ENCODE data around the gene SUPT3H.
"Not testable (repeated sequence)": the region's sequence is repeated elsewhere in the genome, so short reads cannot be mapped to it uniquely, and the experiment has no call there.

The SUPT3H gene

DNA sequence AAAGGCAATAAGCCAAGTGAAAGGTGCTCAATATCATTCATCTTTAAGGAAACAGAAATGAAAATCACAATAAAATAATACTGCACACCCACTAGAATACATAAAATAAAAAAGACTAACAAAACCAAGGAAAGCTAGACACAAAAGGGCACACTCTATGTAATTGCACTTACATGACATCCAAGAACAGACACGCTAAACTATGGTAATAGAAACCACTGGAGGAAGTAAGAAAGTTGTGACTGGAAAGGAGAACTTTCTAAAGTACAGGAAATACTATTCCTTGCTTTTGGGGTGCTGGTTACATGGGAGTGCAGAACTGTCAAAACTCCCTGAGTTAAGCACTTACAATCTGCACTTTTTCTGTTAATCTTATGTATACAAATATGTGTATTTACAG lies 303.3 kb downstream of the SUPT3H start:
- no peaks in the 10 kb centered on the region for H3K36me3 ChIP-seq (replicated peaks)
- H3K4me3 ChIP-seq: no peak overlapping the region
- no peaks in the 10 kb centered on the region for H3K4me1 ChIP-seq
- DNase-seq (ENCODE audit: low spot score in 2 of 2): no peak
- H3K9me3 ChIP-seq: 0 out of 2 replicates have a peak, but pooled peaks cover 2% of the 10 kb centered on the region
- no peaks in the 10 kb centered on the region for H3K27me3 ChIP-seq (ENCODE audit: low read depth)
- in situ Hi-C loops (cut with MboI; ENCODE audit: low sequenced_read_pairs): no loop called here

DNA sequence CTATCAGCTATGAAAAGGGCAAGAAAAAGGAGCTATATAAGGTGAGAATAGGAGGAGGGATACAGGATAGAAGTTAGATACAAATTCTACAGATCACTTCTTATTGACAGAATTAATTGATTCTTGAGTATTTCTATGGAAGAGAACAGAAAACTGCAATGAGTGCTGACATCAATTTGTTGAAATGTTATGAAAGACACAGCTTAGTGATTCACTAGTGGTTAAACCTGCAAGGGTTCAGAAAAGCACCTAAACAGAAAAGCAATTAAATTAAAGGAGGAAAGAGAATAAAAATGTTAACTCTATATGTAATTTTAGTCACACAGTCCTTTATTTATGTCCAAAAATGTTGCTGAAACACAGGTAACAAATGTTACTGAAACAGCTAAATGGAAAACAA lies 304.0 kb downstream of the SUPT3H start:
- Histone ChIP-seq H3K4me3 (no peak overlapping the region), H3K27me3 (ENCODE audit: low read depth) (no peaks in the 10 kb centered on the region), H3K36me3 (replicated peaks) (no peaks in the 10 kb centered on the region), H3K4me1 (no peaks in the 10 kb centered on the region), H3K9me3 (0 out of 2 replicates have a peak, but pooled peaks cover 2% of the 10 kb centered on the region)
- DNase-seq (ENCODE audit: low spot score in 2 of 2): no peak
- in situ Hi-C loops (cut with MboI; ENCODE audit: low sequenced_read_pairs): no loop called here

DNA sequence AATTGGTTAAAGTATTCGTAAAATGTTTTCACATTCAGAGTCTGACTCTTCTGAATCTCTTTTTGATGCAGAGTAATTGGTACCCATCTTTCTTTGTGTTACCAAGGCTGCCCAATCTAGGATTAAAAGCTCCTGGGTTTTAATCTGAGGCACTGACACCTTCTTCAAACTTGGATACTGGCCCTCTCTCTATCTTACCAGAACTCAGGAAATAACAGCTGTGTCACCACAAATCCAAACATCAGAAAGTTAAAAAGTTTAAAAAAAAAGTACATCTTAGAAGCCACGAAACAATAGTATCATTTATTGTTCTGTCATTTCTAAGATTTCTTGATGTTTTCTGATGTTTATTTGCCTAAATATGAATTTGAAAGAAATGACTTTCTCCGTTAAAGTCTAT lies 305.1 kb downstream of the SUPT3H start:
- in situ Hi-C loops (cut with MboI; ENCODE audit: low sequenced_read_pairs): no loop called here
- no peaks in the 10 kb centered on the region for H3K9me3 ChIP-seq
- no peaks in the 10 kb centered on the region for H3K27me3 ChIP-seq (ENCODE audit: low read depth)
- no peaks in the 10 kb centered on the region for H3K4me1 ChIP-seq
- DNase-seq (ENCODE audit: low spot score in 2 of 2): no peak
- no peaks in the 10 kb centered on the region for H3K36me3 ChIP-seq (replicated peaks)
- H3K4me3 ChIP-seq: no peak overlapping the region

GRCh38 chr6:45072016-45072415 lies 305.7 kb downstream of the SUPT3H start:
- in situ Hi-C loops (cut with MboI; ENCODE audit: low sequenced_read_pairs): no loop called here
- DNase-seq (ENCODE audit: low spot score in 2 of 2): no peak
- H3K9me3 ChIP-seq: no peaks in the 10 kb centered on the region

DNA sequence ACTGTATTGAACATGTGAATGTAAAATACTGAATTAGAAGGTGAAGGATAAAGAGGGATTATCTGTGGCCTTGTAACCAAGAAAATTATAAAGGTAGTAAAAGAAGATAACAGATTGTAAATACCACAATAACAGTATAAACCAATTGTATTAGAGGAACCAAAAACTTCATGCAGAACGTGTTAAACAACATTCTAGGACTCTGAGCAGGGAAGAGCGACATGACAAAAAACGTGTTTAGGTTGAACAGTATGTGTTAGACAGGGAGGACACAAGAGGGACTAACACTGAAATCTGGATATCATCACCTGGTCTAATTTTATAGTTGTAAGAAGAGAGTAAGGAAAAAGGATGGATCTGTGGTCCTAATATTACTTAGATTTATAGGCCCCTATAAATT lies 308.6 kb downstream of the SUPT3H start:
- Histone ChIP-seq H3K9me3 (no peaks in the 10 kb centered on the region), H3K4me1 (no peaks in the 10 kb centered on the region), H3K36me3 (replicated peaks) (no peaks in the 10 kb centered on the region), H3K27me3 (ENCODE audit: low read depth) (no peaks in the 10 kb centered on the region), H3K4me3 (no peak overlapping the region)
- in situ Hi-C loops (cut with MboI; ENCODE audit: low sequenced_read_pairs): no loop called here
- DNase-seq (ENCODE audit: low spot score in 2 of 2): no peak

More at GRCh38 chr6:45072016-45072415, 305.7 kb downstream of the SUPT3H start:
- Histone ChIP-seq H3K4me3 (no peak overlapping the region), H3K27me3 (ENCODE audit: low read depth) (no peaks in the 10 kb centered on the region), H3K36me3 (replicated peaks) (no peaks in the 10 kb centered on the region), H3K4me1 (no peaks in the 10 kb centered on the region)

- DNase-seq (ENCODE audit: low spot score in 2 of 2); H3K9me3 ChIP-seq; H3K27me3 ChIP-seq (ENCODE audit: low read depth); H3K4me3 ChIP-seq; H3K36me3 ChIP-seq (replicated peaks); H3K4me1 ChIP-seq; in situ Hi-C loops (cut with MboI; ENCODE audit: low sequenced_read_pairs): not testable (repeated sequence)
Measured at GRCh38 chr6:45067446-45067845, 310.3 kb downstream of the SUPT3H start.

DNA sequence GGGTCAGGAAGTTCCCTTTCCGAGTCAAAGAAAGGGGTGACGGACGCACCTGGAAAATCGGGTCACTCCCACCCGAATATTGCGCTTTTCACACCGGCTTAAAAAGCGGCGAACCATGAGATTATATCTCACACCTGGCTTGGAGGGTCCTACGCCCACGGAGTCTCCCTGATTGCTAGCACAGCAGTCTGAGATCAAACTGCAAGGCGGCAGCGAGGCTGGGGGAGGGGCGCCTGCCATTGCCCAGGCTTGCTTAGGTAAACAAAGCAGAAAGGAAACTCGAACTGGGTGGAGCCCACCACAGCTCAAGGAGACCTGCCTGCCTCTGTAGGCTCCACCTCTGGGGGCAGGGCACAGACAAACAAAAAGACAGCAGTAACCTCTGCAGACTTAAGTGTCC lies 315.1 kb downstream of the SUPT3H start:
- H3K4me3 ChIP-seq; H3K36me3 ChIP-seq (replicated peaks); H3K9me3 ChIP-seq; in situ Hi-C loops (cut with MboI; ENCODE audit: low sequenced_read_pairs); H3K4me1 ChIP-seq; H3K27me3 ChIP-seq (ENCODE audit: low read depth): not testable (repeated sequence)
- peak in 1 of 2 experiments; percentile 39 for DNase-seq (ENCODE audit: low spot score in 2 of 2)

DNA sequence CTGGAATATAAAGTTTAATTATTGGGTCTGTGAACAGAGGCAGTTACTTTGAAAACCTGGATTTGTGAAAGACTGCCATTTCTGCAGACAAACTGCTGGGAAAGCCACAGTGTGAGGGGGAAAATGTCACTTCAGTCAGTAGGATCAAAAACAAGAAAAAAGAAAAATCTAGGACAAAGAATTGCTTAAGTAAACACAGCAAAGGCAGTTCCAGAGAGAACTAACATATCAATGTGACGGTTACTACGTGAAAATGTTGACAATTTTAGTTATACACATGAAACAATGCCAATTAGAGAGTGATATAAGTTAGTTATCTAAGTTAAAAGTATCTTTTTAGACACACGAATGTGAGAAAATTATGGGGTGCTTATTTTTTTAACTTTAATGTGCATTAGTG lies 320.0 kb downstream of the SUPT3H start:
- H3K4me1 ChIP-seq: no peaks in the 10 kb centered on the region; the same call in 1 of the 2 replicates
- in situ Hi-C loops (cut with MboI; ENCODE audit: low sequenced_read_pairs): no loop called here
- H3K4me3 ChIP-seq: no peak overlapping the region
- H3K27me3 ChIP-seq (ENCODE audit: low read depth): no peaks in the 10 kb centered on the region
- H3K36me3 ChIP-seq (replicated peaks): no peaks in the 10 kb centered on the region
- no peaks in the 10 kb centered on the region; the same call in 1 of the 2 replicates for H3K9me3 ChIP-seq
- DNase-seq (ENCODE audit: low spot score in 2 of 2): no peak

GRCh38 chr6:45054610-45055009 lies 323.1 kb downstream of the SUPT3H start:
- DNase-seq (ENCODE audit: low spot score in 2 of 2): no peak
- in situ Hi-C loops (cut with MboI; ENCODE audit: low sequenced_read_pairs): no loop called here
- Histone ChIP-seq H3K4me3 (no peak overlapping the region), H3K36me3 (replicated peaks) (no peaks in the 10 kb centered on the region), H3K4me1 (peaks cover 10% of the 10 kb centered on the region), H3K9me3 (no peaks in the 10 kb centered on the region), H3K27me3 (ENCODE audit: low read depth) (no peaks in the 10 kb centered on the region)

- no peaks in the 10 kb centered on the region for H3K9me3 ChIP-seq
- no peaks in the 10 kb centered on the region for H3K36me3 ChIP-seq (replicated peaks)
- DNase-seq (ENCODE audit: low spot score in 2 of 2): no peak
- no peaks in the 10 kb centered on the region for H3K27me3 ChIP-seq (ENCODE audit: low read depth)
- no peak overlapping the region for H3K4me3 ChIP-seq
- in situ Hi-C loops (cut with MboI; ENCODE audit: low sequenced_read_pairs): no loop called here
- peaks cover 10% of the 10 kb centered on the region for H3K4me1 ChIP-seq
Measured at GRCh38 chr6:45052325-45052724, 325.4 kb downstream of the SUPT3H start.

- no peak for DNase-seq (ENCODE audit: low spot score in 2 of 2)
- Histone ChIP-seq H3K36me3 (replicated peaks) (no peaks in the 10 kb centered on the region), H3K27me3 (ENCODE audit: low read depth) (no peaks in the 10 kb centered on the region), H3K9me3 (no peaks in the 10 kb centered on the region), H3K4me3 (no peak overlapping the region), H3K4me1 (peaks cover 15% of the 10 kb centered on the region)
- in situ Hi-C loops (cut with MboI; ENCODE audit: low sequenced_read_pairs): no loop called here
Measured at GRCh38 chr6:45049188-45049843, 328.4 kb downstream of the SUPT3H start.

DNA sequence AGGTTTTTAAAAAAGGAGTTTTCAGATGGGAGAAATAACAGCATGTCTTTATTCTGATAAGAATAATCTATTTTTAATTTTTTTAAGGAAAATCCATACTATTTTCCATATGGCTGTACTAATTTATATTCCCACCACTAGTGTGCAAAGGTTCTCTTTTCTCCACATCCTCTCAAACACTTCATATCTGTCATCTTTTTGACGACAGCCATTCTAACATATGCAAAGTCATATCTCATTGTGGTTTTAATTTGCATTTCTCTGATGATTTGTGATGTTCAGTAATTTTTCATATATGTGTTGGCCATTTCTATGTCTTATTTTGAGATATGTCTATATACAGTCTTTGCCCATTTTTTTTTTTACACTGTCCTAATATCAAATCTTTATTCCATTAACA lies 330.2 kb downstream of the SUPT3H start:
- in situ Hi-C loops (cut with MboI; ENCODE audit: low sequenced_read_pairs): no loop called here
- no peaks in the 10 kb centered on the region for H3K36me3 ChIP-seq (replicated peaks)
- no peaks in the 10 kb centered on the region for H3K27me3 ChIP-seq (ENCODE audit: low read depth)
- no peak overlapping the region for H3K4me3 ChIP-seq
- no peak for DNase-seq (ENCODE audit: low spot score in 2 of 2)
- H3K4me1 ChIP-seq: peaks cover 25% of the 10 kb centered on the region
- H3K9me3 ChIP-seq: no peaks in the 10 kb centered on the region

DNA sequence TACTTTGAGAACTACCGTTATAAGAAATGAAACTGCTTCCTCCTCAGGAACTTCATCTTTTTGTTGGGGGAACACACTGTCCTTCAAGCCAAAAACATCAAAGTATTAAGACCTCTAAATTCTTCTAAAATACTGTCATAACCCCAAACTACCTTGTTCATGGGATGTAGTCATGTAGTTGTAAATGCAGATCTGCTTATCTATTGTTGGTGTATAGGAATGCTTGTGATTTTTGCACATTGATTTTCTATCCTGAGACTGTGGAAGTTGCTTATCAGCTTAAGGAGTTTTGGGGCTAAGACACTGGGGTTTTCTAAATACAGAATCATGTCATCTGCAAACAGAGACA lies 332.5 kb downstream of the SUPT3H start:
- H3K4me3 ChIP-seq: no peak overlapping the region
- H3K9me3 ChIP-seq: no peaks in the 10 kb centered on the region
- no peaks in the 10 kb centered on the region for H3K27me3 ChIP-seq (ENCODE audit: low read depth)
- H3K4me1 ChIP-seq: peaks cover 20% of the 10 kb centered on the region
- in situ Hi-C loops (cut with MboI; ENCODE audit: low sequenced_read_pairs): no loop called here
- H3K36me3 ChIP-seq (replicated peaks): no peaks in the 10 kb centered on the region
- DNase-seq (ENCODE audit: low spot score in 2 of 2): no peak

GRCh38 chr6:45044510-45045252 lies 333.1 kb downstream of the SUPT3H start:
- H3K36me3 ChIP-seq (replicated peaks): no peaks in the 10 kb centered on the region
- no peaks in the 10 kb centered on the region for H3K27me3 ChIP-seq (ENCODE audit: low read depth)
- in situ Hi-C loops (cut with MboI; ENCODE audit: low sequenced_read_pairs): no loop called here

More at GRCh38 chr6:45044510-45045252, 333.1 kb downstream of the SUPT3H start:
- DNase-seq (ENCODE audit: low spot score in 2 of 2): no peak
- Histone ChIP-seq H3K4me1 (peaks cover 18% of the 10 kb centered on the region), H3K4me3 (no peak overlapping the region), H3K9me3 (no peaks in the 10 kb centered on the region)
